Fibroblast of lung (primary cell): ENCODE measurements around the gene SPACA4.

Source experiments
- EZH2 ChIP-seq: IDR thresholded peaks from 2 replicates; pipeline ENCODE4 v1.5.1; 2012; ENCODE audit warnings: low read length, control low read depth, mild to moderate bottlenecking; ENCODE audit errors: missing control alignments
- TF ChIP-seq, protein P1 (sequence below), 2 donors: IDR thresholded peaks in 1 of 2; conservative IDR thresholded peaks in 1 of 2; 1 replicate in 1 of 2; 2 replicates in 1 of 2; pipeline ENCODE4 v1.5.1; 2011 to 2012; ENCODE audit warnings: low read length in 2 of 2, control low read depth in 1 of 2, inconsistent platforms in 1 of 2, low read depth in 1 of 2, mild to moderate bottlenecking in 1 of 2

DNA sequence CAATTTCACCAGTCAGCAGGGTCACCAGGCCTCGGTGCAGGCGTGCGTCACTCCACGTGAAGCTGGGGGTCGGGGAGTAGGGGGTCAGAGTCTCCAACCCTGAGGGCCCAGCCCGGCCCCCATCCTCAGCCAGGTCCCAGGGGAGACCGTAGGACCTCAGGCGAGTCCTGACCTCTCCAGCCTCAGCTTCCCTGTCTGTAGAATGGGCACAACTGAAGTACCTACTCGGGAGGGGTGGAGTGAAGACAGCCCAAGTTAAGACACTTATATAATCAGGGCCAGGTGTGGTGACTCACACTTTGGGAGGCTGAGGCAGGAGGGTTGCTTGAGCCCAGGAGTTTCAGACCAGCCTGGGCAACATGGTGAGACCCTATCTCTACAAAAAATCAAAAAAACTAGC lies 2.7 kb upstream of the SPACA4 start:
- TF ChIP-seq, protein P1, sequence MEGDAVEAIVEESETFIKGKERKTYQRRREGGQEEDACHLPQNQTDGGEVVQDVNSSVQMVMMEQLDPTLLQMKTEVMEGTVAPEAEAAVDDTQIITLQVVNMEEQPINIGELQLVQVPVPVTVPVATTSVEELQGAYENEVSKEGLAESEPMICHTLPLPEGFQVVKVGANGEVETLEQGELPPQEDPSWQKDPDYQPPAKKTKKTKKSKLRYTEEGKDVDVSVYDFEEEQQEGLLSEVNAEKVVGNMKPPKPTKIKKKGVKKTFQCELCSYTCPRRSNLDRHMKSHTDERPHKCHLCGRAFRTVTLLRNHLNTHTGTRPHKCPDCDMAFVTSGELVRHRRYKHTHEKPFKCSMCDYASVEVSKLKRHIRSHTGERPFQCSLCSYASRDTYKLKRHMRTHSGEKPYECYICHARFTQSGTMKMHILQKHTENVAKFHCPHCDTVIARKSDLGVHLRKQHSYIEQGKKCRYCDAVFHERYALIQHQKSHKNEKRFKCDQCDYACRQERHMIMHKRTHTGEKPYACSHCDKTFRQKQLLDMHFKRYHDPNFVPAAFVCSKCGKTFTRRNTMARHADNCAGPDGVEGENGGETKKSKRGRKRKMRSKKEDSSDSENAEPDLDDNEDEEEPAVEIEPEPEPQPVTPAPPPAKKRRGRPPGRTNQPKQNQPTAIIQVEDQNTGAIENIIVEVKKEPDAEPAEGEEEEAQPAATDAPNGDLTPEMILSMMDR (conservative IDR thresholded peaks at IDR 0.05 in 1 of 2, IDR thresholded peaks at IDR 0.05 in 1 of 2; ENCODE audit: low read depth in 1 of 2, low read length in 2 of 2): no peak
- no peak for TF ChIP-seq EZH2
